Muscle layer of duodenum (tissue), 2 donors: ENCODE measurements around the gene CCDC146.
"Not testable (repeated sequence)": the region's sequence is repeated elsewhere in the genome, so short reads cannot be mapped to it uniquely, and the experiment has no call there.

Experiments used
- H3K27ac ChIP-seq: one replicate; pipeline ENCODE4 v1.7.0; 2013; ENCODE audit warnings: mild to moderate bottlenecking, low read length
- H3K27me3 ChIP-seq: one replicate; pipeline ENCODE4 v1.7.0; 2013; ENCODE audit warnings: low read depth, mild to moderate bottlenecking, control low read depth, low read length
- H3K36me3 ChIP-seq, 2 donors: one replicate each; pipeline ENCODE4 v1.7.0; 2013; ENCODE audit warnings: low read length in 2 of 2, control low read depth in 1 of 2, mild to moderate bottlenecking in 1 of 2; ENCODE audit not compliant: insufficient read depth in 2 of 2, control insufficient read depth in 1 of 2
- H3K4me1 ChIP-seq, 2 donors: one replicate each; pipeline ENCODE4 v1.7.0; 2013; ENCODE audit warnings: low read length in 2 of 2, mild to moderate bottlenecking in 2 of 2, control low read depth in 1 of 2, moderate library complexity in 1 of 2; ENCODE audit not compliant: insufficient read depth in 2 of 2, control insufficient read depth in 1 of 2
- H3K4me3 ChIP-seq, 2 donors: one replicate each; pipeline ENCODE4 v1.7.0; 2013; ENCODE audit warnings: low read length in 2 of 2, low read depth in 1 of 2, mild to moderate bottlenecking in 1 of 2
- H3K9me3 ChIP-seq, 2 donors: one replicate each; pipeline ENCODE4 v1.7.0; 2013; ENCODE audit warnings: low read length in 2 of 2, control low read depth in 1 of 2, mild to moderate bottlenecking in 1 of 2; ENCODE audit not compliant: control insufficient read depth in 1 of 2
- donor health status: healthy.

The CCDC146 gene

DNA sequence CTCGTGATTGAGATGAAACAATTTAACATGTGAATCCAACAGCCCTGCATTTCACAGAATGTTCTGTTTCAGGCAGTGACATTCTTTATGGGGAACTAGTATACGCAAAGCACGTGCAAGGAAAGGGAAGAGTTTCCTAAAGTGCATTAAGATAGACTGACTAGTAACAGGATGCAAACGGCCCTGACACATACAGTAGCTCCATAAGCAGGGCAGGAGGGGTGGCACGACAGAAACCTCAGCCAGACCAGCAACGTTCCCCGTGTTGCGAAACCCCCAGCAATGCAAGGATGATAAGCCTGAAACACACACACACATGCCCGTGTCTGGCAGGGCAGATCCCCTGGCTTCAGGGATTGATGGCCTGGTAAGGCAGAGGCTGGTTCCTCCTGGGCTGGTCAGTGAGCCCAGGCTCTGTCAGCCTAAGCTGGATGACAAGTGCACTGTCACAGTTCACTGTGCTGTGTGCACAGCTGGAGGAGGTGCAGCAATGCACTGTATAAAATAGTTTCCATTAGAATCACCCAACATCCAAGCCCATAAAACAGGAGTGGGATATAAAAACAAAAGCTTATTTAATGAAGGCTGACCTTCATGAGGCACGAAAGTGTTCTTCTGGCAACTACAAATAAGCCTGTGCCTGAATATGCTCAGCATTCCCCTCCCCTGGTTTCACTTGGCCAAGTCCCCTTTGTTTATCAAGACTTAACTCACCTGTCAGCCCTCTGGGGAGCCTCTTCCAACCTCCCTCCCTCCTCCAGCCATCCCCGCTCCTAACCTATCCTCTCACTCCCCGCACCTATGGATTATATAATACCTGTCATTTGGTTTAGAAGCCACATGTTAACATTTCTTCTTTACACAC, 204.9 kb downstream of the CCDC146 start:
- H3K27me3 ChIP-seq: no peaks in the 10 kb centered on the region
- peak overlapping the region; percentile 43 for H3K27ac ChIP-seq
- no peak overlapping the region for H3K4me3 ChIP-seq
- no peaks in the 10 kb centered on the region for H3K36me3 ChIP-seq
- peaks cover 18 to 37% of the 10 kb centered on the region in 2 donors for H3K4me1 ChIP-seq
- no peaks in the 10 kb centered on the region for H3K9me3 ChIP-seq

- Histone ChIP-seq H3K27ac (peak overlapping the region; percentile 43), H3K27me3 (no peaks in the 10 kb centered on the region), H3K4me3 (peak overlapping the region in 1 of 2 donors; percentile 6), H3K4me1 (peaks cover 18 to 37% of the 10 kb centered on the region in 2 donors), H3K36me3 (no peaks in the 10 kb centered on the region), H3K9me3 (no peaks in the 10 kb centered on the region)
Measured at GRCh38 chr7:77327932-77328628, 205.7 kb downstream of the CCDC146 start.

GRCh38 chr7:77328669-77329068, 206.3 kb downstream of the CCDC146 start:
- Histone ChIP-seq H3K4me3 (no peak overlapping the region), H3K27ac (peak overlapping the region; percentile 43), H3K27me3 (no peaks in the 10 kb centered on the region), H3K9me3 (no peaks in the 10 kb centered on the region), H3K4me1 (peaks cover 18 to 37% of the 10 kb centered on the region in 2 donors), H3K36me3 (no peaks in the 10 kb centered on the region)

GRCh38 chr7:77329466-77330168, 207.2 kb downstream of the CCDC146 start:
- Histone ChIP-seq H3K27me3 (no peaks in the 10 kb centered on the region), H3K9me3 (no peaks in the 10 kb centered on the region), H3K4me3 (no peak overlapping the region), H3K27ac (peak overlapping the region; percentile 43), H3K4me1 (peaks cover 18 to 37% of the 10 kb centered on the region in 2 donors), H3K36me3 (no peaks in the 10 kb centered on the region)

DNA sequence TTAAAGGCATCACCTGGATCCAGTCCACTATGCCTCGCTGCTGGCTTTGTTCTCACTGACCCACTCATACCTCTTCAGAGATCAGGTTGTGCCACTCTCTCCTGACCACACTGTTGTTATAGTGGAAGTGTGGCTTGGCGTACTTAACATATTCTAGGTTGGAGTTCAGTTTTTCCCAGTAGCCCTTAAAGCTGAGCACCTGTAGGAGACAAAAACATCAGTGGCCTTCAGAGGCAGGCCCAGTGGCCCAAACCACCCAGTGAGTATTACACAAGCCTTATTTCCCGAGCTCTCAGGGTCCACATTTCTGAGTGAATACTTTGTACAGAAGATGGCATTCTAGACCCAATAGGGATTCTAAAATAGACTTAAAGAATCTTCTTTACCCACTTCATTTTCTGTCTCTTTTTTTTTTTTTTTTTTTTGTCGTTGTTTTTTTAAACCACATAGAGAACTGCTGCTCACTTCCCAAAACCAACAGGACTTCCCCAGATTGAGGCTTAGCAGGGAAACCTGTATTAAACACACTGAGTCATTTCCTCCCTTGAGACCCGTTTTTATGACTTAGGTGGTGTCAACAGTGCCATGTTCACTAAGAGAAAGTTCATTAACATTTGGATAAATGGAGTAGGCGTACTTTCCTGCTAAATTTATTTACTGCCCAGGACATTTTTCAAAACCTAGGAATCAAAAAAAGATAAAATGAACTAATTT, 207.9 kb downstream of the CCDC146 start:
- H3K4me1 ChIP-seq: peaks cover 18 to 42% of the 10 kb centered on the region in 2 donors

GRCh38 chr7:77331938-77332695, 209.7 kb downstream of the CCDC146 start:
- H3K4me1 ChIP-seq: peaks cover 11 to 41% of the 10 kb centered on the region in 2 donors
- no peak overlapping the region for H3K27ac ChIP-seq
- no peak overlapping the region for H3K4me3 ChIP-seq
- H3K27me3 ChIP-seq: no peaks in the 10 kb centered on the region
- no peaks in the 10 kb centered on the region for H3K36me3 ChIP-seq
- H3K9me3 ChIP-seq: no peaks in the 10 kb centered on the region

More for the DNA sequence above, 207.9 kb downstream of the CCDC146 start:
- H3K9me3 ChIP-seq: no peaks in the 10 kb centered on the region
- H3K27ac ChIP-seq: peak overlapping the region; percentile 40
- no peaks in the 10 kb centered on the region for H3K36me3 ChIP-seq
- no peak overlapping the region for H3K4me3 ChIP-seq
- H3K27me3 ChIP-seq: no peaks in the 10 kb centered on the region

DNA sequence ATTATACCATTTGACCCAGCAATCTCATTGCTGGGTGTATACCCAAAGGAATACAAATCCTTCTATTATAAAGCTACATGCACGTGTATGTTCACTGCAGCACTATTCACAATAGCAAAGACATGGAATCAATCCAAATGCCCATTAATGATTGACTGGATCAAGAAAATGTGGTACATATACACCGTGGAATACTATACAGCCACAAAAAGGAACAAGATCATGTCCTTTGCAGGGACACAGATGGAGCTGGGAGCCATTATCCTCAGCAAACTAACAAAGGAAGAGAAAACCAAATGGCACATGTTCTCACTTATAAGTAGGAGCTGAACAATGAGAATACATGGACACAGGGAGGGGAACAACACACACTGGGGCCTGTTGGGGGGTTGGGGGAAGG, 211.6 kb downstream of the CCDC146 start:
- not testable (repeated sequence) for H3K36me3 ChIP-seq, H3K4me3 ChIP-seq, H3K9me3 ChIP-seq, H3K27me3 ChIP-seq, H3K27ac ChIP-seq
- peaks cover 2 to 34% of the 10 kb centered on the region in 2 donors for H3K4me1 ChIP-seq

DNA sequence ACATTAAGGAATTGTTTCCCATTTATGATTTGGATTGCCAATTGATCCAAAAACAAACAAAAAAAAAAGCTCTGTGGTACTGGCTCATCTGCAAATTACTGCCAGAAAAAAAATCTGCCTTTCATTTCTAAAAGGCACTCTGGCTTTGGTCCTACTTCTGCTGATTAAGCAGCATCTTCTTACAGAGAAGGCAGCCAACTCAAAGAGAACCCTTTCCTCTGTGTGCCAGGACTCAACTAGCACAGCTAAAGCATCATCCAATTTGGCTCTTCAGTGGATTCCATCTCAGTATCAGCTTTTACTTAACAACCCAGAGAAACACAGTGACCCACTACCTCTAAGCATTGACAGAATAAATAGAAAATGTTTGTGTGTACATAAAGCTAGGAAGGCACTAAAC, 213.2 kb downstream of the CCDC146 start:
- Histone ChIP-seq H3K27ac (no peak overlapping the region), H3K36me3 (no peaks in the 10 kb centered on the region), H3K9me3 (no peaks in the 10 kb centered on the region), H3K4me3 (no peak overlapping the region), H3K27me3 (no peaks in the 10 kb centered on the region), H3K4me1 (peaks cover 0 to 35% of the 10 kb centered on the region in 2 donors)

GRCh38 chr7:77337456-77337990, 215.1 kb downstream of the CCDC146 start:
- H3K4me1 ChIP-seq: peaks cover 0 to 27% of the 10 kb centered on the region in 2 donors
- H3K27me3 ChIP-seq: no peaks in the 10 kb centered on the region
- no peak overlapping the region for H3K27ac ChIP-seq
- no peaks in the 10 kb centered on the region for H3K36me3 ChIP-seq
- H3K4me3 ChIP-seq: no peak overlapping the region
- no peaks in the 10 kb centered on the region for H3K9me3 ChIP-seq

DNA sequence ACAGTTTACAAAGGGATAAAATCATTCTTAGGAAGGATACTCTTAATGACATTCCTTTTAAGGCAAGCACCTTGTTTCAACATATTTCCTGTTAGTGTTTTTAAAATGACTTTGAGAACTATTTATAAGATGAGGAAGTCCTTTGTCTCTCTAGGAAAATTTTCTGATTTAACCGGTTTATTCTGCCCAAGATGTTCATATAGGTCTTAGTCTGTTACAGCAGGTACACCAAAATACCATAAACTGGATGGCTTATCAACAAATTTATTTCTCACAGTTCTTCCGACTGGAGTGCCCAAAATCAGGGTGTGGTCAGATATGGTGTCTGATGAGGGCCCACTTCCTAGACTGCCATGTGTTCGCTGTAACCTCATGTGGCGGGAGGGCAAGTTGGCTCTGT, 215.8 kb downstream of the CCDC146 start:
- Histone ChIP-seq H3K4me3 (no peak overlapping the region), H3K4me1 (peaks cover 0 to 27% of the 10 kb centered on the region in 2 donors), H3K9me3 (no peaks in the 10 kb centered on the region), H3K27ac (no peak overlapping the region), H3K36me3 (no peaks in the 10 kb centered on the region), H3K27me3 (no peaks in the 10 kb centered on the region)
